ENCODE results near the gene ZDHHC22. TPM values are rescaled to one million over a fixed set of nuclear protein-coding genes. Genes with fewer than 3 reads are reported as not detected.

Gene ZDHHC22
- total RNA-seq, 1 experiment from 2014 or later, result 11.3 TPM

DNA sequence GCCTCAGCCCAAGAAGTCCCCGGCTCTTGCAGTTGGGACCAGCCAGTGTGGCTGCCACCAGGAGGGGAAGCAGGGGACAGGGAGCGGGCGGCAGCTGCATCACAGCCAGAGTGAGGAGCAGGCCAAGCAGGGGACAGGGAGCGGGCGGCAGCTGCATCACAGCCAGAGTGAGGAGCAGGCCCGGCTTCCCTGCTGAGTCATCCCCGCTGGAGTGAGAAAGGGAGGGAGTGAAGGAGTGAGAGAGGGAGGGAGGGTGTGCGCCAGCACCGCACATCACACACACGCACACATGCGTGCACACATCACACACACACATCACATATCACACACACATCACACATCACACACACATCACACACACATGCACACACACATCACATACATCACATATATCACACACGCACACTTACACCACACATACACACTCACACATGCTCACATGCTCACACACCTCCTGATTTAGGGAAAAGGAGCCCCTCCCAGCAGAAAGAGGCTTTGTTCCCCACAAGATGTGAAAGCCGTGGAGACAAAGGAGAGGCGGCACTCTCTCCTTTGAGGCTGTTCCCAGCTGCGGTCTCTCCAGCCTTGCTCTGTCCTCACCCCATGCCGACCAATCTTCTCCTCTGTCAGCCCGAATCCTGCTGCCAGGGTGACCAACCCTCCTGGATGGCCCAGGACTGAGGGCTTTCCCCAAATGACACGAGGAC is 16.7 kb upstream of the ZDHHC22 start:
- Histone ChIP-seq H2BK5ac (ENCODE audit: insufficient read length, low read length) (no peak overlapping the region), H3K56ac (ENCODE audit: insufficient read length, low read depth, low read length) (no peak overlapping the region), H2BK120ac (ENCODE audit: low read depth, low read length, poor library complexity, severe bottlenecking) (no peak overlapping the region), H3K9me3 (ENCODE audit: control insufficient read depth, low read depth, low read length) (no peaks in the 10 kb centered on the region), H3K14ac (ENCODE audit: insufficient read depth, low read length) (0 out of 2 replicates have a peak overlapping the region, but pooled peaks have one; percentile 7), H3T11ph (ENCODE audit: low read length) (no peak overlapping the region), H3K4me1 (ENCODE audit: insufficient read depth, low read length) (peaks cover 4% of the 10 kb centered on the region; the same call in 1 of the 2 replicates), H2AK5ac (ENCODE audit: insufficient read length, low read length) (no peak overlapping the region), H4K8ac (replicated peaks; ENCODE audit: insufficient read length, low read depth, low read length) (peak overlapping the region; percentile 83), H3K4me2 (ENCODE audit: insufficient read depth, insufficient read length, low read length) (peak overlapping the region; percentile 61), H3K9ac (ENCODE audit: extremely low read depth, insufficient read length, low read length) (no peak overlapping the region), H4K91ac (ENCODE audit: insufficient read length, low read depth, low read length) (no peak overlapping the region), H3K18ac (ENCODE audit: insufficient read length, low read depth, low read length) (peak overlapping the region; percentile 90), H2BK20ac (ENCODE audit: low read depth, low read length, poor library complexity, severe bottlenecking) (no peak overlapping the region), H4K5ac (ENCODE audit: insufficient read length, low read depth, low read length) (peak overlapping the region; percentile 81), H3K23me2 (ENCODE audit: insufficient read length, low read depth, low read length, poor library complexity, severe bottlenecking) (peaks cover 2% of the 10 kb centered on the region), H3K79me1 (ENCODE audit: insufficient read depth, low read depth, low read length, poor library complexity, severe bottlenecking) (no peaks in the 10 kb centered on the region), H2AFZ (ENCODE audit: low read length) (no peak overlapping the region), H3K27ac (ENCODE audit: insufficient read length, low read depth, low read length) (no peak overlapping the region), H3K27me3 (ENCODE audit: insufficient read depth, low read length) (no peaks in the 10 kb centered on the region), H3K79me2 (ENCODE audit: insufficient read depth, low read length) (no peaks in the 10 kb centered on the region), H3K4ac (ENCODE audit: low read depth, low read length) (no peak overlapping the region), H4K20me1 (ENCODE audit: control insufficient read depth, insufficient read depth, insufficient read length) (peaks cover 3% of the 10 kb centered on the region), H2BK15ac (ENCODE audit: low read depth, low read length) (no peak overlapping the region), H3K23ac (ENCODE audit: insufficient read length, low read depth, low read length) (no peak overlapping the region), H2BK12ac (ENCODE audit: insufficient read length, low read depth, low read length) (no peak overlapping the region)
- Mint-ChIP-seq H3K36me3 (ENCODE audit: insufficient read depth in 1 of 3, low read depth in 3 of 3) (no peaks in the 10 kb centered on the region; a peak in 1 of 7 replicates), H3K4me3 (peak overlapping the region in 1 of 2 experiments; percentile 64; a peak in 3 of 5 replicates), H3K9me3 (peaks cover 0 to 4% of the 10 kb centered on the region in 2 experiments; a peak in 2 of 5 replicates), H3K4me1 (peaks cover 24 to 41% of the 10 kb centered on the region in 2 experiments), H3K27me3 (ENCODE audit: low read depth) (peaks cover 2% of the 10 kb centered on the region; the same call in 1 of the 2 replicates), H3K27ac (peak overlapping the region in 1 of 3 experiments; percentile 11; a peak in 2 of 7 replicates)
- WGBS (ENCODE audit: extremely low coverage, insufficient read length, low lambda C conversion rate), result 100% methylated on average over 1 of the region's 18 CpGs
- peak; percentile 67 for DNase-seq
- TF ChIP-seq, protein P1, sequence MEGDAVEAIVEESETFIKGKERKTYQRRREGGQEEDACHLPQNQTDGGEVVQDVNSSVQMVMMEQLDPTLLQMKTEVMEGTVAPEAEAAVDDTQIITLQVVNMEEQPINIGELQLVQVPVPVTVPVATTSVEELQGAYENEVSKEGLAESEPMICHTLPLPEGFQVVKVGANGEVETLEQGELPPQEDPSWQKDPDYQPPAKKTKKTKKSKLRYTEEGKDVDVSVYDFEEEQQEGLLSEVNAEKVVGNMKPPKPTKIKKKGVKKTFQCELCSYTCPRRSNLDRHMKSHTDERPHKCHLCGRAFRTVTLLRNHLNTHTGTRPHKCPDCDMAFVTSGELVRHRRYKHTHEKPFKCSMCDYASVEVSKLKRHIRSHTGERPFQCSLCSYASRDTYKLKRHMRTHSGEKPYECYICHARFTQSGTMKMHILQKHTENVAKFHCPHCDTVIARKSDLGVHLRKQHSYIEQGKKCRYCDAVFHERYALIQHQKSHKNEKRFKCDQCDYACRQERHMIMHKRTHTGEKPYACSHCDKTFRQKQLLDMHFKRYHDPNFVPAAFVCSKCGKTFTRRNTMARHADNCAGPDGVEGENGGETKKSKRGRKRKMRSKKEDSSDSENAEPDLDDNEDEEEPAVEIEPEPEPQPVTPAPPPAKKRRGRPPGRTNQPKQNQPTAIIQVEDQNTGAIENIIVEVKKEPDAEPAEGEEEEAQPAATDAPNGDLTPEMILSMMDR (conservative IDR thresholded peaks at IDR 0.05), result no peak

Data from H9 (cell line).